ENCODE measurements around the gene AP3S2. TPM values are rescaled to one million over a fixed set of nuclear protein-coding genes. Genes with fewer than 3 reads are reported as not detected.
A peak's percentile ranks its signal among the peaks of the same experiment; 100 is the strongest.

The AP3S2 gene
- total and polyA plus RNA-seq, 2 of the 13 experiments (the other 11 are each of a cell fraction or from before 2014, with no cell fraction given) = 17.6 to 44.4 TPM

DNA sequence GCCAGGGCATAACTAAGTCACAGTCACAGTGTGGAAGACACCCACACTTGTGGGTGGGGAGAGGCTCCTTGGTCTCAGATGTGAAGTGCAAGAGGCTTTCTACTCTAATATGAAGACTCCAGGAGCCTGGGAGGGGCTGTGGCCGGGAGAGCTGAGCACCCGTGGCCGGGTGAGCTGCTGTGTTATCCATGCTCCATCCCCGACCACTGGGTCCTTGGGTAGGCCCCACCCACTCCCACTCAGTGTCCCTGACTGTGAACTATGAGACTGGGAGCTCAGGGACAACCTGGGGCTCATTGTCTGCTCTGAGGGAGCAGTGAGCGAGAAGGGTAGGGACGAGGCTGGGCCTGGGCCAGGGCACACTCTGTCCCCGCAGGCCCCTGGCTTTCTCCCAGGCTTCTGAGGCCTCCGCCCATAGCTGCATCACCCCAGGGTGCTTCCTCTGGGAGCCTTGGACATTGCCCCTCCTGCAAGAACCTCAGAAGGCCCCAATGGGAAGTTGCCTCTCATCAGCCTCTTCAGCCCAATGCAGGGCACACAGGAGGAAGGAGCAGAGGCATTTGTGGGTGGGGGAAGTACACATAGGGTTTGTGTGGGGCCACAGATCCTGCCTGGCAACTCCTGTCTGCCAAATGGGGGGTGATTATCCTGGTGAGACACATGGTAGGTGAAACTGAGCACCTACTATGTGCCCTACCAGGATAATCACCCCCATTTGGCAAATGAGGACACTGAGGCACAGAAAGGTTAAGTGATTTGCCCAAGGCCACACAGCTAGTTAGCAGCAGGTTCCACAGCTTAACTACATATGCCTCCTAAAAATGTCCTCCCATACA lies 81.6 kb downstream of the AP3S2 start (continued):
- TF ChIP-seq, protein P1, sequence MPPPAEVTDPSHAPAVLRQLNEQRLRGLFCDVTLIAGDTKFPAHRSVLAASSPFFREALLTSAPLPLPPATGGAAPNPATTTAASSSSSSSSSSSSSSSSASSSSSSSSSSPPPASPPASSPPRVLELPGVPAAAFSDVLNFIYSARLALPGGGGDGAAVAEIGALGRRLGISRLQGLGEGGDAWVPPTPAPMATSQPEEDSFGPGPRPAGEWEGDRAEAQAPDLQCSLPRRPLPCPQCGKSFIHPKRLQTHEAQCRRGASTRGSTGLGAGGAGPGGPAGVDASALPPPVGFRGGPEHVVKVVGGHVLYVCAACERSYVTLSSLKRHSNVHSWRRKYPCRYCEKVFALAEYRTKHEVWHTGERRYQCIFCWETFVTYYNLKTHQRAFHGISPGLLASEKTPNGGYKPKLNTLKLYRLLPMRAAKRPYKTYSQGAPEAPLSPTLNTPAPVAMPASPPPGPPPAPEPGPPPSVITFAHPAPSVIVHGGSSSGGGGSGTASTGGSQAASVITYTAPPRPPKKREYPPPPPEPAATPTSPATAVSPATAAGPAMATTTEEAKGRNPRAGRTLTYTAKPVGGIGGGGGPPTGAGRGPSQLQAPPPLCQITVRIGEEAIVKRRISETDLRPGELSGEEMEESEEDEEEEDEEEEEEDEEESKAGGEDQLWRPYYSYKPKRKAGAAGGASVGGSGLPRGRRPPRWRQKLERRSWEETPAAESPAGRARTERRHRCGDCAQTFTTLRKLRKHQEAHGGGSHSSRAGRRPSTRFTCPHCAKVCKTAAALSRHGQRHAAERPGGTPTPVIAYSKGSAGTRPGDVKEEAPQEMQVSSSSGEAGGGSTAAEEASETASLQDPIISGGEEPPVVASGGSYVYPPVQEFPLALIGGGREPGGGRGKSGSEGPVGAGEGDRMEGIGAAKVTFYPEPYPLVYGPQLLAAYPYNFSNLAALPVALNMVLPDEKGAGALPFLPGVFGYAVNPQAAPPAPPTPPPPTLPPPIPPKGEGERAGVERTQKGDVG (CRISPR knock-in tag; IDR thresholded peaks at IDR 0.05; ENCODE audit: borderline replicate concordance) = peak; percentile 55; the same call in 1 of the 2 replicates
- no peak for TF ChIP-seq SYNCRIP (IDR thresholded peaks at IDR 0.05; ENCODE audit: insufficient read depth, low read depth, low read length)
- TF ChIP-seq, protein P2, sequence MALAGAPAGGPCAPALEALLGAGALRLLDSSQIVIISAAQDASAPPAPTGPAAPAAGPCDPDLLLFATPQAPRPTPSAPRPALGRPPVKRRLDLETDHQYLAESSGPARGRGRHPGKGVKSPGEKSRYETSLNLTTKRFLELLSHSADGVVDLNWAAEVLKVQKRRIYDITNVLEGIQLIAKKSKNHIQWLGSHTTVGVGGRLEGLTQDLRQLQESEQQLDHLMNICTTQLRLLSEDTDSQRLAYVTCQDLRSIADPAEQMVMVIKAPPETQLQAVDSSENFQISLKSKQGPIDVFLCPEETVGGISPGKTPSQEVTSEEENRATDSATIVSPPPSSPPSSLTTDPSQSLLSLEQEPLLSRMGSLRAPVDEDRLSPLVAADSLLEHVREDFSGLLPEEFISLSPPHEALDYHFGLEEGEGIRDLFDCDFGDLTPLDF (CRISPR knock-in tag; IDR thresholded peaks at IDR 0.05) = no peak
- TF ChIP-seq LCORL (IDR thresholded peaks at IDR 0.05) = no peak
- TF ChIP-seq LCORL (CRISPR knock-in tag; IDR thresholded peaks at IDR 0.05) = peak; percentile 64; the same call in 1 of the 2 replicates
- no peak for TF ChIP-seq CREB1 (IDR thresholded peaks at IDR 0.05)
- TF ChIP-seq CREB1 (CRISPR knock-in tag; IDR thresholded peaks at IDR 0.05) = peak; percentile 31; the same call in 1 of the 2 replicates
- no peak for TF ChIP-seq E2F2 (CRISPR knock-in tag; IDR thresholded peaks at IDR 0.05; ENCODE audit: borderline replicate concordance)
- peak; percentile 55 for TF ChIP-seq BCL6 (CRISPR knock-in tag; IDR thresholded peaks at IDR 0.05)
- TF ChIP-seq, protein P3, sequence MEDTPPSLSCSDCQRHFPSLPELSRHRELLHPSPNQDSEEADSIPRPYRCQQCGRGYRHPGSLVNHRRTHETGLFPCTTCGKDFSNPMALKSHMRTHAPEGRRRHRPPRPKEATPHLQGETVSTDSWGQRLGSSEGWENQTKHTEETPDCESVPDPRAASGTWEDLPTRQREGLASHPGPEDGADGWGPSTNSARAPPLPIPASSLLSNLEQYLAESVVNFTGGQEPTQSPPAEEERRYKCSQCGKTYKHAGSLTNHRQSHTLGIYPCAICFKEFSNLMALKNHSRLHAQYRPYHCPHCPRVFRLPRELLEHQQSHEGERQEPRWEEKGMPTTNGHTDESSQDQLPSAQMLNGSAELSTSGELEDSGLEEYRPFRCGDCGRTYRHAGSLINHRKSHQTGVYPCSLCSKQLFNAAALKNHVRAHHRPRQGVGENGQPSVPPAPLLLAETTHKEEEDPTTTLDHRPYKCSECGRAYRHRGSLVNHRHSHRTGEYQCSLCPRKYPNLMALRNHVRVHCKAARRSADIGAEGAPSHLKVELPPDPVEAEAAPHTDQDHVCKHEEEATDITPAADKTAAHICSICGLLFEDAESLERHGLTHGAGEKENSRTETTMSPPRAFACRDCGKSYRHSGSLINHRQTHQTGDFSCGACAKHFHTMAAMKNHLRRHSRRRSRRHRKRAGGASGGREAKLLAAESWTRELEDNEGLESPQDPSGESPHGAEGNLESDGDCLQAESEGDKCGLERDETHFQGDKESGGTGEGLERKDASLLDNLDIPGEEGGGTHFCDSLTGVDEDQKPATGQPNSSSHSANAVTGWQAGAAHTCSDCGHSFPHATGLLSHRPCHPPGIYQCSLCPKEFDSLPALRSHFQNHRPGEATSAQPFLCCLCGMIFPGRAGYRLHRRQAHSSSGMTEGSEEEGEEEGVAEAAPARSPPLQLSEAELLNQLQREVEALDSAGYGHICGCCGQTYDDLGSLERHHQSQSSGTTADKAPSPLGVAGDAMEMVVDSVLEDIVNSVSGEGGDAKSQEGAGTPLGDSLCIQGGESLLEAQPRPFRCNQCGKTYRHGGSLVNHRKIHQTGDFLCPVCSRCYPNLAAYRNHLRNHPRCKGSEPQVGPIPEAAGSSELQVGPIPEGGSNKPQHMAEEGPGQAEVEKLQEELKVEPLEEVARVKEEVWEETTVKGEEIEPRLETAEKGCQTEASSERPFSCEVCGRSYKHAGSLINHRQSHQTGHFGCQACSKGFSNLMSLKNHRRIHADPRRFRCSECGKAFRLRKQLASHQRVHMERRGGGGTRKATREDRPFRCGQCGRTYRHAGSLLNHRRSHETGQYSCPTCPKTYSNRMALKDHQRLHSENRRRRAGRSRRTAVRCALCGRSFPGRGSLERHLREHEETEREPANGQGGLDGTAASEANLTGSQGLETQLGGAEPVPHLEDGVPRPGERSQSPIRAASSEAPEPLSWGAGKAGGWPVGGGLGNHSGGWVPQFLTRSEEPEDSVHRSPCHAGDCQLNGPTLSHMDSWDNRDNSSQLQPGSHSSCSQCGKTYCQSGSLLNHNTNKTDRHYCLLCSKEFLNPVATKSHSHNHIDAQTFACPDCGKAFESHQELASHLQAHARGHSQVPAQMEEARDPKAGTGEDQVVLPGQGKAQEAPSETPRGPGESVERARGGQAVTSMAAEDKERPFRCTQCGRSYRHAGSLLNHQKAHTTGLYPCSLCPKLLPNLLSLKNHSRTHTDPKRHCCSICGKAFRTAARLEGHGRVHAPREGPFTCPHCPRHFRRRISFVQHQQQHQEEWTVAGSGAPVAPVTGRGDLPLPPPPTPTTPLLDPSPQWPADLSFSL (CRISPR knock-in tag; IDR thresholded peaks at IDR 0.05) = no peak
- peak; percentile 74 for TF ChIP-seq HDAC1 (CRISPR knock-in tag; IDR thresholded peaks at IDR 0.05)
- TF ChIP-seq SALL1 (CRISPR knock-in tag; IDR thresholded peaks at IDR 0.05) = peak; percentile 72
- TF ChIP-seq KLF12 (CRISPR knock-in tag; IDR thresholded peaks at IDR 0.05; ENCODE audit: borderline replicate concordance) = peak; percentile 52; the same call in 1 of the 2 replicates
- no peak; the same call in 1 of the 2 replicates for TF ChIP-seq ZNF788 (CRISPR knock-in tag; IDR thresholded peaks at IDR 0.05; ENCODE audit: borderline replicate concordance)
- TF ChIP-seq TFAP4 (IDR thresholded peaks at IDR 0.05; ENCODE audit: borderline replicate concordance, low read depth) = peak; percentile 13; the same call in 1 of the 2 replicates

Measured in HepG2 (cell line).